ENCODE data around the gene STOML3.

STOML3 gene

DNA sequence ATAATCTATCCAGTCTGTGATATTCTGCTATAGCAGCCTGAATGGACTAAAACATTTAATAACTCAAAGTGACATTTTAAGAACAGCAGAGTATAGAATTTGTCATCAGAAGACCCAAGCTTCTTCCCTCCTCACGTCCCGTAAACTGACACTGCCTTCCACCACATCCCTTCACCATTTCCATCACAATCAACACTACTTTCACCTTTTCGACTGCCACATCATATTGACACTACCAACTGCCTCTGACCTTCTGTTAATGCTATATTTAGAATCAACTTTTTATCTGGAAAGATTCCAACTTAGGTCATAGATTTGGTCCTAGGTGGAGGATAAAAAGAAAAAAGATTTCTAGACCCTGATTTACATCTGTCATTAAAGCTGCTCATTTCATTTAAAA, 39.6 kb downstream of the STOML3 start:
- Histone ChIP-seq H3K4me1 (ENCODE audit: control insufficient read depth, low read depth, low read length) (peaks cover 11% of the 10 kb centered on the region), H3K36me3 (ENCODE audit: control insufficient read depth, low read depth, low read length) (no peaks in the 10 kb centered on the region), H3K4me3 (ENCODE audit: low read length) (no peak overlapping the region), H3K9ac (ENCODE audit: low read length) (no peak overlapping the region), H3K27me3 (ENCODE audit: control insufficient read depth, insufficient read depth, low read length) (no peaks in the 10 kb centered on the region), H3K27ac (ENCODE audit: low read length) (no peak overlapping the region), H3K9me3 (ENCODE audit: control insufficient read depth, low read depth, low read length) (no peaks in the 10 kb centered on the region)

DNA sequence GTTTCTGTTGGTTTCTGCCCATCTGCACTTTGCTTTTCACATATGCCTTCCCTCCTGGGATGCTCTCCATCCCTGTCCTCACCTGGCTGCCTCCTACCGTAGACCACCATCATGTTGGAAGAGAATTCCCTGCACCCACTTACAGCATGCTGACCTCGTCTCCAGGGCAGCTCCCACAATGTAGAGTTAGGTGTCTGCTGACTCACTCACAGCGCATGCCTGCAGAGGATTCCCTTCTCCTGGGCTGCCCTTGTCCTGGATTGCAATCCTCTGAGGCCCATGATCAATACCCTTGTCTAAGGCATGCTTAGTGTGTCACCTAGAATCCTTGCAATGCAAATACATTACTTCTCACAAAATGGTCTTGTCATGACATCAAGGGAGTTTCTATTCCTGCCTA, 43.6 kb downstream of the STOML3 start:
- Histone ChIP-seq H3K27me3 (ENCODE audit: control insufficient read depth, insufficient read depth, low read length) (no peaks in the 10 kb centered on the region), H3K4me1 (ENCODE audit: control insufficient read depth, low read depth, low read length) (peaks cover 11% of the 10 kb centered on the region), H3K4me3 (ENCODE audit: low read length) (no peak overlapping the region), H3K9me3 (ENCODE audit: control insufficient read depth, low read depth, low read length) (no peaks in the 10 kb centered on the region), H3K27ac (ENCODE audit: low read length) (no peak overlapping the region), H3K36me3 (ENCODE audit: control insufficient read depth, low read depth, low read length) (no peaks in the 10 kb centered on the region), H3K9ac (ENCODE audit: low read length) (no peak overlapping the region)

DNA sequence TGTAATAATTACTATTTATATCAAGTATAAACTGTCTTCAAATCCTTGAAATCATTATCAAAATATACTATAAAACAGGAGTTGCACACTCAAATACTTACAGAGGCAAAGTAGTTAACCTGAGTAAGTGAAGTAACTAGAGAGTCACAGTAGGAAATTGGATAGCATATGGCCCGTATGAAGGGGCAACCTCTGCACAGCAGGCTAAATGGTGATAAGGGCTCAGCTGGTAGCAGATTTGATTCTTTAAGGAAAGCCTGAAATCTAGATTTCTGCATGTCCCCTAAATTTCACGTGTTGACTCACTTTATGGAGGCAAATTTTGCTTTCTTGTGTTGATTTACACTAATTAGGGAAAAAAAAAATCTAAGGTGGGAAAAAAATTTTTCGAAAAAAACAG, 46.4 kb downstream of the STOML3 start:
- Histone ChIP-seq H3K27me3 (ENCODE audit: control insufficient read depth, insufficient read depth, low read length) (no peaks in the 10 kb centered on the region), H3K9me3 (ENCODE audit: control insufficient read depth, low read depth, low read length) (no peaks in the 10 kb centered on the region), H3K36me3 (ENCODE audit: control insufficient read depth, low read depth, low read length) (no peaks in the 10 kb centered on the region), H3K4me1 (ENCODE audit: control insufficient read depth, low read depth, low read length) (no peaks in the 10 kb centered on the region), H3K27ac (ENCODE audit: low read length) (no peak overlapping the region), H3K9ac (ENCODE audit: low read length) (no peak overlapping the region), H3K4me3 (ENCODE audit: low read length) (no peak overlapping the region)

DNA sequence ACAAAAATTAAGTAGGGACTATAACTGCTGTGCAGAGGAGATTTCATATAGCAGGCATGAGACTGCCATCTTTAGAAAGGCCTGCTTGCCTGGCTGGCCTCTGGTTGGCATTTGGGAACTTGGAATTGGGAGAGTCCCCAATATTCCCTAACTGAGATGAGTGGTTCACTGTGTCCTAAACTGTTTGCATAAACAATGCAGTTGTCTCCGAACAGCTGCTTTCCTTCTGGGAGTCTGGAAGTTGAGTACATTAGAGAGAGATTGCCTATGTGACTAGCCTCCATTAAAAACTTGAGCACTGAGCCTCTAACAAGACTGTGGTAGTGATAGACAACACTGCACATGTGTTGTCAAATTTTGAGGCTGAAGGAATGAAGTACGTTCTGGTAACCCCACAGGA, 47.4 kb downstream of the STOML3 start:
- H3K9ac ChIP-seq (ENCODE audit: low read length), result no peak overlapping the region
- H3K4me3 ChIP-seq (ENCODE audit: low read length), result no peak overlapping the region
- no peaks in the 10 kb centered on the region for H3K4me1 ChIP-seq (ENCODE audit: control insufficient read depth, low read depth, low read length)
- no peaks in the 10 kb centered on the region for H3K9me3 ChIP-seq (ENCODE audit: control insufficient read depth, low read depth, low read length)
- no peaks in the 10 kb centered on the region for H3K36me3 ChIP-seq (ENCODE audit: control insufficient read depth, low read depth, low read length)
- H3K27me3 ChIP-seq (ENCODE audit: control insufficient read depth, insufficient read depth, low read length), result no peaks in the 10 kb centered on the region
- H3K27ac ChIP-seq (ENCODE audit: low read length), result no peak overlapping the region

DNA sequence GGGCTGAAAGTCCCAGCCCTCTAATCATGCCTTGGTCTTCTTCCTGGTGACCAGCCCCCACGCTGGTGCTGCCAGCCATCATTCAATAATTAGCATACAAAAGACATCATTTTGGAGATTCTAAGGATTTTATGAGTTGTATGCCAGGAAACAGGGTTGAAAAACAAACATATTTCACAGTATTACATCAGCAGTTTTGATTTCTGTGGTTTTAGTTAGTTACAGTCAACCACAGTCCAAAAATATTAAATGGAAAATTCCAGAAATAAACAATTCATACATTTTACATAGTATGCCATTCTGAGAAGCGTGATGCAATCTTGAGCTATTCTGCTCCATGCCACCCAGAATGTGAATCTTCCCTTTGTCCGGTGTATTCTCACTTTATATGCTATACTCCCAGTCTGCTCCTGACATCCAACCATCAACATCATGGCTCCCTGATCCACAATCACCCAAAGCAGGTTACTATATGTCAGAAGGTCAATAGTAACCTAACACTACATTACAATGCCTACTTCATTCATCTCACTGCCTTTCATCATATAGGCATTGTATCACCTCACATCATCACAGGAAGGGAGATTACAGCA, 49.2 kb downstream of the STOML3 start:
- Histone ChIP-seq H3K27me3 (ENCODE audit: control insufficient read depth, insufficient read depth, low read length) (no peaks in the 10 kb centered on the region), H3K4me1 (ENCODE audit: control insufficient read depth, low read depth, low read length) (no peaks in the 10 kb centered on the region), H3K9ac (ENCODE audit: low read length) (no peak overlapping the region), H3K36me3 (ENCODE audit: control insufficient read depth, low read depth, low read length) (no peaks in the 10 kb centered on the region), H3K4me3 (ENCODE audit: low read length) (no peak overlapping the region), H3K27ac (ENCODE audit: low read length) (no peak overlapping the region), H3K9me3 (ENCODE audit: control insufficient read depth, low read depth, low read length) (no peaks in the 10 kb centered on the region)

DNA sequence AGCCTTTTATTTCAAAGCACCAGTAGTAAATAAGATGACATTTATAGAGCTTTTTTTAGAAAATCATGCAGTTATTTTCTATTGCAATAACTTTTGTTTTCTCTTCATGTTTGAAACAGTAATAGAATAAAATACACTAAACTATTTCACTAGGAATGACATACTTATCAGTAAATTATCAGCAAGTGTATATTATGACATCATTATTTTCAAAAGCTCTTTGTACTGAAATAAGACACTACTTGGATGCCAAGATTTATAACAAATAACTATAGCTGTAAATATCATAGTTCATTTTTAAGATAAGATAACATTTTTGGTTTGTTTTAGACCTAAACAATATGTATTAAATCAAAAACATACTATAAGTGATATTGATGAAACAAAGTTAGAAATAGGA, 56.8 kb downstream of the STOML3 start:
- H3K4me1 ChIP-seq (ENCODE audit: control insufficient read depth, low read depth, low read length), result peaks cover 10% of the 10 kb centered on the region
- no peaks in the 10 kb centered on the region for H3K36me3 ChIP-seq (ENCODE audit: control insufficient read depth, low read depth, low read length)
- H3K9ac ChIP-seq (ENCODE audit: low read length), result no peak overlapping the region
- no peaks in the 10 kb centered on the region for H3K27me3 ChIP-seq (ENCODE audit: control insufficient read depth, insufficient read depth, low read length)
- H3K9me3 ChIP-seq (ENCODE audit: control insufficient read depth, low read depth, low read length), result no peaks in the 10 kb centered on the region
- no peak overlapping the region for H3K4me3 ChIP-seq (ENCODE audit: low read length)
- no peak overlapping the region for H3K27ac ChIP-seq (ENCODE audit: low read length)

DNA sequence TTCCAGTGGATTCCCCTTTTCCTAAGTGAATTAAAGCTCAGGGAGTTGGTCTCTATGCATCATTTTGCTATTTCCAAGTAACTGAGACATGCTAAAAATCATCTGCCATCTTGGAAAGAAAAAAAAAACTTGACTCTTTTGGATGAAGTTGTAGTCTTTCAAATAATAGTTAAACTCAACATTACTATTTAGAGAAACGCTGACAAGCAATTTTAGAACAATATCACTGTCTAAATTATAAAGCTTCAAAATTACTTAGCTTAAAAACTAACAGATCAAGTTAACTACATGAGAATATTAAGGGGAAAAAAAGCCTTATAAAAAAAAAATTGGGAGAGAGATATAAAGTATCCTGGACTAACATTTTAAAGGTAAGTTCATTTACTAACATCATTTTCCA, 68.5 kb downstream of the STOML3 start:
- Histone ChIP-seq H3K27ac (ENCODE audit: low read length) (no peak overlapping the region), H3K9me3 (ENCODE audit: control insufficient read depth, low read depth, low read length) (no peaks in the 10 kb centered on the region), H3K4me3 (ENCODE audit: low read length) (no peak overlapping the region), H3K4me1 (ENCODE audit: control insufficient read depth, low read depth, low read length) (peaks cover 6% of the 10 kb centered on the region), H3K9ac (ENCODE audit: low read length) (no peak overlapping the region), H3K36me3 (ENCODE audit: control insufficient read depth, low read depth, low read length) (no peaks in the 10 kb centered on the region), H3K27me3 (ENCODE audit: control insufficient read depth, insufficient read depth, low read length) (no peaks in the 10 kb centered on the region)

DNA sequence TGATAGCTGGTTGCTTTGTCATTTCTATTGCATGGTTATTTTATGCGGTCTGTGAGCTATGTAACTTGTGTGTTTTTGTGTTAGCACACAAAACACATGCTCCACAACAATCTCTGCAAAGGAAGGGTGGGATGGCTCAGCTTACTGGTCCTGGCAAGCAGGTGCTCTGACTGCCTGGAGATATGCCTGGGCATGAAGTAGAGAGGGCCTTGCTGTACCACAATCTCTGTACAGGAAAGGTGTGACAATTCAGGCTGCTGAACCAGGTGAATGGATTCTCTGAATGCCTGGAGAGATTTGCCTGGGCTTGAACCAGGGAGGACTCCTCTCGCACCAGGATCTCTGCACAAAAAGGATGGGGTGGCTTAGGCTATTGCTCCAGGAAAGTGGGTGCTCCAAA, 69.5 kb downstream of the STOML3 start:
- H3K4me3 ChIP-seq (ENCODE audit: low read length), result no peak overlapping the region
- no peak overlapping the region for H3K27ac ChIP-seq (ENCODE audit: low read length)
- no peaks in the 10 kb centered on the region for H3K27me3 ChIP-seq (ENCODE audit: control insufficient read depth, insufficient read depth, low read length)
- peaks cover 3% of the 10 kb centered on the region for H3K4me1 ChIP-seq (ENCODE audit: control insufficient read depth, low read depth, low read length)
- no peak overlapping the region for H3K9ac ChIP-seq (ENCODE audit: low read length)
- no peaks in the 10 kb centered on the region for H3K36me3 ChIP-seq (ENCODE audit: control insufficient read depth, low read depth, low read length)
- H3K9me3 ChIP-seq (ENCODE audit: control insufficient read depth, low read depth, low read length), result no peaks in the 10 kb centered on the region

Data from iPS-18a (cell line).